ENCODE measurements around the gene CZIB.

CZIB gene

DNA sequence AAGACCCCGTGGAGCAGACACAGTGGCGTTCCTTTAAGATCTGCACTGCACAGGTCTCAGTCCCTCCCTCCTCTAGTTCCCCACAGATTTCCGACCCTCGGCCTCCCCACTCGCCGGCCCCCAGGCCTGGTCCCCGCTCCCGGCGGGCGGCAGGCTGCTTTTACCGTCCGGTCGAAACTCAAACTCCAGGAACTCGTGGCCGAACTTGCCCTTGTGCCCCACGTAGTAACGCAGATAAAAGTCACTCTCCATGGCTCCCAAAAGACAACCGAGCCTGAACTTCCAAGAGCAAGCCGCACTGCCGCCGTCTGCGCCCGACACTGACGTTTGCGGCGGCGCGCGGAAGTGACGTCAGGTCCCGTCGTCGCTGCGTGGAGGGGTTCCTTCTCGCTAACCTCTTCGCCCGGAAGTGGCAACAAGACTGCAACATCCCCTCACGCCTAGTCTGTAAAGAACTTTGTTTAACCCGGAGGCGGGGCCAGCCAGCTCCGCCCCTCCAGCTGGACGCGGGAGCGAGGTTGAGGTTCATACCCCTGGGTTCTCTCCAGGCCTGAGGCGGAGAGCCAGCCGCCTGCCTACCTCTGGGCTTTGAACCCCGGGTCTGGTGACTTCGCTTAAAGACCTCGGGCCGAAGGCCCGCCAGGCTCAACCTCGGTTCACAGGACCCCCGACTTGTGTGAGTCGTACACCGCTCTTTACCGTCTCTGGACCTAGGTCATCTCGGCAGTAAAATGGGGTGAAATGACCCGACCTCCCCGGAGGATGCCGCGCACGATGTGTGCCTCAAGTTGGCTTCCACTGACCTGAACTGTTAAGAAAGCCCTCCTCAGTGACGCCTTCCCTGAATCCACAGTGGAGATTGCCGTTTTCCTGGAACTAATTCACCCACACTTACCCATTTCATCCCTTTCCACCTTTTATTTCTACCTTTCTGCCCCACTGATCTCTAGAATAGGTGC, 18.0 kb upstream of the CZIB start, which contains the start of gene MAGOH:
Gene MAGOH (minus strand): TSS at position 322 of the 959 bp plus-strand sequence. CDS start 70 bp downstream, at position 252.
- H3K27ac ChIP-seq (ENCODE audit: low read depth, low read length, severe bottlenecking): peak within 1 kb of the TSS; percentile 78
- no peaks in the 10 kb centered on the region for H3K4me1 ChIP-seq (ENCODE audit: control insufficient read depth, insufficient read depth, low read length, poor library complexity, severe bottlenecking)
- 4 to 10% methylated on average over 40 to 59 of the region's 64 CpGs for WGBS, 2 experiments (ENCODE audit: insufficient coverage in 2 of 2)
- H3K9me3 ChIP-seq (ENCODE audit: control insufficient read depth, low read length): no peaks in the 10 kb centered on the region
- peaks cover 30% of the 10 kb centered on the region for H3K36me3 ChIP-seq (ENCODE audit: control insufficient read depth, insufficient read depth, low read length)
- peak within 1 kb of the TSS; percentile 99 for H3K4me3 ChIP-seq (ENCODE audit: extremely low read depth, insufficient read depth, low read length, poor library complexity, severe bottlenecking)

DNA sequence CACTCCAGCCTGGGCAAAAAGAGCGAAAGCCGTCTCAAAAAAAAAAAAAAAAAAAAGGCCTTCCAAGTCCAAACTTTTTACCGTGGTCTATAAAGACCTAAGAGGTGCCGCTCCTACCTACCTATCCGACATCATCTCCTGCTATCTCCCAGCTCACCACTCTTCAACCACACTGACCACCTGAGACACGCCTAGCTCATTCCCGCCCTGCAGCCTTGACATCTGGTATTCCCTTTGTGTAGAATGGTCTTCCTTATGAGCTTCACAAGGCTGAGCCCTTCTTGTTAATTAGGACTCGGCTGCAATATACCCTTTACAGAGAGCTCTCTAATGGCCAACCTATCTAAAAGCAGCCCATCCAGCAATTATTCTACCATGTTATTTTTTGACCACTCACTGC, 17.2 kb upstream of the CZIB start:
- WGBS, 2 experiments (ENCODE audit: insufficient coverage in 2 of 2): 32 to 33% methylated on average over 4 to 6 of the region's 8 CpGs
- no peak overlapping the region for H3K27ac ChIP-seq (ENCODE audit: low read depth, low read length, severe bottlenecking)
- H3K9me3 ChIP-seq (ENCODE audit: control insufficient read depth, low read length): no peaks in the 10 kb centered on the region
- H3K4me1 ChIP-seq (ENCODE audit: control insufficient read depth, insufficient read depth, low read length, poor library complexity, severe bottlenecking): no peaks in the 10 kb centered on the region
- peaks cover 37% of the 10 kb centered on the region for H3K36me3 ChIP-seq (ENCODE audit: control insufficient read depth, insufficient read depth, low read length)
- peak overlapping the region; percentile 99 for H3K4me3 ChIP-seq (ENCODE audit: extremely low read depth, insufficient read depth, low read length, poor library complexity, severe bottlenecking)

DNA sequence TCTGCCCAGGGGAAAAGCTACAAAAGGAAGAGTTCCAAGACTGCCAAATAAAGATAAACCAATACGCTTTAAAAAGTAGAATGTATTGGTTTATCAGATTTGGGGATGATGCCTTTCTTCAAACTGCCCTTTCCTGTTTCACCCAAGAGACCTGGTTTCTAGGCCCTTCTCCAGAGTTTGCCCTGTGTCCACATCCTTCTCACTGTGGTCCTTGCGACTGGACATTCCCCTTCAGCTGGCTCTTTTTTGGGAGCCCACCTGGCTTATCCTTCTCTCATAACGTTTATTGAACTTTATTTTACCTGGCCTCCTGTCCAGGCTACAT, 490 bp upstream of the CZIB start:
- peaks cover 3% of the 10 kb centered on the region for H3K4me1 ChIP-seq (ENCODE audit: control insufficient read depth, insufficient read depth, low read length, poor library complexity, severe bottlenecking)
- H3K9me3 ChIP-seq (ENCODE audit: control insufficient read depth, low read length): no peaks in the 10 kb centered on the region
- H3K4me3 ChIP-seq (ENCODE audit: extremely low read depth, insufficient read depth, low read length, poor library complexity, severe bottlenecking): peak overlapping the region; percentile 67
- H3K27ac ChIP-seq (ENCODE audit: low read depth, low read length, severe bottlenecking): peak overlapping the region; percentile 83
- WGBS, 2 experiments (ENCODE audit: insufficient coverage in 2 of 2): 80 to 100% methylated on average over 2 to 3 of the region's 3 CpGs
- H3K36me3 ChIP-seq (ENCODE audit: control insufficient read depth, insufficient read depth, low read length): peaks cover 28% of the 10 kb centered on the region

DNA sequence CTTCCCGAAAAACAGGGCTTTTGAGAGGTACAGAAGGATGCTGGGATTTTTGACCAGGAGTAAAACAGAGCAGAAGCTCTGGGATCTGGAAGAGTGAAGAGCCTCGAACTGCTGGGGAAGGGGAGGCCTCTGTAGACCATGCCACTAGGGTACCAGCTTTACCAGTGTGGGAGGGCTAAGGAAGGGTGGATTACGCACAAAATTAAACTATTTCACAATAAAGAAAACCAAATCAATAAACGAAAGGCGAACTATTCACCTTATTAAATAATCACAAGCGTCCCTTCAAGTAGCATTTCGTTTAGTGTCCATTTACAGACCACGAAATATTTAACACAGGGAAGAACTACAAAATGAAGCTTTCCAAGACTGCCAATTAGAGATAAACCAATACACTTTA, 723 bp downstream of the CZIB start:
- 28 to 34% methylated on average over 7 of the region's 8 CpGs for WGBS, 2 experiments (ENCODE audit: insufficient coverage in 2 of 2)
- H3K27ac ChIP-seq (ENCODE audit: low read depth, low read length, severe bottlenecking): no peak overlapping the region
- no peaks in the 10 kb centered on the region for H3K9me3 ChIP-seq (ENCODE audit: control insufficient read depth, low read length)
- H3K4me3 ChIP-seq (ENCODE audit: extremely low read depth, insufficient read depth, low read length, poor library complexity, severe bottlenecking): peak overlapping the region; percentile 67
- H3K36me3 ChIP-seq (ENCODE audit: control insufficient read depth, insufficient read depth, low read length): peaks cover 36% of the 10 kb centered on the region
- H3K4me1 ChIP-seq (ENCODE audit: control insufficient read depth, insufficient read depth, low read length, poor library complexity, severe bottlenecking): peaks cover 3% of the 10 kb centered on the region

DNA sequence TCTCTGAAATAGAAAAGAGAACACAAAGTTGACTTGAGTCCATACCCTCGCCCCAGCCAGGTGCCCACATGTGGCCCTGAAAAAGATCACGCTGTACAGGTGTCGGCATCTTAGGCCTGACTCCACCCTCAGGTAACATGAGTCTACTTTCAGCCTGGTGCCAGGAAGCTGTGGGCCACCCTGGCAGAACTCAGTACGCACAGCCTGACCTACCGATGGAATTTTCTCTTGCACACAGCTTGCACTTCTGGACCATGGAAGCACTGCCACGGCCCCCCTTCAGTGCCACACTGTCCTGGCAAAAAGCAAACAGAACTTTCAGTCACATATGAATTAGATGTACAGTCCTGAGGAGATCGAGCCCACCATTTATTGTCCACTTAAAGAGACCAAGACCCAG, 2.2 kb downstream of the CZIB start:
- peaks cover 47% of the 10 kb centered on the region for H3K36me3 ChIP-seq (ENCODE audit: control insufficient read depth, insufficient read depth, low read length)
- 90 to 94% methylated on average over 6 to 7 of the region's 7 CpGs for WGBS, 2 experiments (ENCODE audit: insufficient coverage in 2 of 2)
- no peaks in the 10 kb centered on the region for H3K9me3 ChIP-seq (ENCODE audit: control insufficient read depth, low read length)
- H3K4me3 ChIP-seq (ENCODE audit: extremely low read depth, insufficient read depth, low read length, poor library complexity, severe bottlenecking): no peak overlapping the region
- H3K27ac ChIP-seq (ENCODE audit: low read depth, low read length, severe bottlenecking): no peak overlapping the region
- H3K4me1 ChIP-seq (ENCODE audit: control insufficient read depth, insufficient read depth, low read length, poor library complexity, severe bottlenecking): peaks cover 3% of the 10 kb centered on the region

DNA sequence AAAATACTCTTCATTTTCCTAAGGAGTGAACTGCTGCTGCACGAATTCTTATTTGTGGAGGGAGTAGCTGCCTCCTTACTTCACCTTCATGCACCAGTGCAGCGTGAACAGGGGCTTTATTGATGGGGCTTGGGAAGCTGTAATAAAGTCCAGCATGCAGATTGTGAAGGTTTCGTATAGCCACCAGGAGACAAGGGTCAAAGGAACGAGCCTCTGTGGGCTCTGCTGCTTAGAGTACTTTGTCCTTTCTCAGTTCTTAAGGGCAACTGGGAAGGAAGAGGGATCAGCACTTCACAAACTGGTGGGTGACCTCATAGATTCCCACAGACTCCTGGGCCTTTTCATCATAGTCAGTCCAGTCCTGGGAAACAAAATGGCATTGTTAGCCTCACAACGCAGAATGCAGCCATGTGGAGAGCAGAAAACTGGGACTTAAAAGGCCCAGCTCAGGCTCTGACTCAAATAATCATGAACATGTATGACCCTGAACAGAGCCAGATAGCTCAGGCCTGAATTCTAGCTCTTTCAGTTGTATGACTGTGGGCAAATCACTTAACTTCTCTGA, 6.0 kb downstream of the CZIB start:
- WGBS, 2 experiments (ENCODE audit: insufficient coverage in 2 of 2): 86 to 92% methylated on average over 1 to 4 of the region's 5 CpGs
- Histone ChIP-seq H3K9me3 (ENCODE audit: control insufficient read depth, low read length) (no peaks in the 10 kb centered on the region), H3K36me3 (ENCODE audit: control insufficient read depth, insufficient read depth, low read length) (peaks cover 82% of the 10 kb centered on the region), H3K27ac (ENCODE audit: low read depth, low read length, severe bottlenecking) (peak overlapping the region; percentile 29), H3K4me3 (ENCODE audit: extremely low read depth, insufficient read depth, low read length, poor library complexity, severe bottlenecking) (no peak overlapping the region), H3K4me1 (ENCODE audit: control insufficient read depth, insufficient read depth, low read length, poor library complexity, severe bottlenecking) (peaks cover 3% of the 10 kb centered on the region)

DNA sequence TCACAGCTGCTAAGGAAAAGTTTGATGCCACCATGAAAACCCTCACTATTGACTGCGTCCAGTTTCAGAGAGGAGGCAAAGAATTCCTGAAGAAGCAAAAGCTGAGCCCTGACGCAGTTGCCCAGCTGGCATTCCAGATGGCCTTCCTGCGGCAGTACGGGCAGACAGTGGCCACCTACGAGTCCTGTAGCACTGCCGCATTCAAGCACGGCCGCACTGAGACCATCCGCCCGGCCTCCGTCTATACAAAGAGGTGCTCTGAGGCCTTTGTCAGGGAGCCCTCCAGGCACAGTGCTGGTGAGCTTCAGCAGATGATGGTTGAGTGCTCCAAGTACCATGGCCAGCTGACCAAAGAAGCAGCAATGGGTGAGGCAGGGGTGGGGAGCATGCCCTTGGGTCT, 9.5 kb downstream of the CZIB start:
- H3K4me3 ChIP-seq (ENCODE audit: extremely low read depth, insufficient read depth, low read length, poor library complexity, severe bottlenecking): no peak overlapping the region
- no peaks in the 10 kb centered on the region for H3K4me1 ChIP-seq (ENCODE audit: control insufficient read depth, insufficient read depth, low read length, poor library complexity, severe bottlenecking)
- WGBS, 2 experiments (ENCODE audit: insufficient coverage in 2 of 2): 91 to 96% methylated on average over 11 of the region's 11 CpGs
- peaks cover 87% of the 10 kb centered on the region for H3K36me3 ChIP-seq (ENCODE audit: control insufficient read depth, insufficient read depth, low read length)
- H3K9me3 ChIP-seq (ENCODE audit: control insufficient read depth, low read length): peaks cover 13% of the 10 kb centered on the region
- no peak overlapping the region for H3K27ac ChIP-seq (ENCODE audit: low read depth, low read length, severe bottlenecking)

DNA sequence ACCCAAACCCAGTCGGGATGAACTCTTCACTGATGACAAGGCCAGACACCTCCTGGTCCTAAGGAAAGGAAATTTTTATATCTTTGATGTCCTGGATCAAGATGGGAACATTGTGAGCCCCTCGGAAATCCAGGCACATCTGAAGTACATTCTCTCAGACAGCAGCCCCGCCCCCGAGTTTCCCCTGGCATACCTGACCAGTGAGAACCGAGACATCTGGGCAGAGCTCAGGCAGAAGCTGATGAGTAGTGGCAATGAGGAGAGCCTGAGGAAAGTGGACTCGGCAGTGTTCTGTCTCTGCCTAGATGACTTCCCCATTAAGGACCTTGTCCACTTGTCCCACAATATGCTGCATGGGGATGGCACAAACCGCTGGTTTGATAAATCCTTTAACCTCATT, 10.1 kb downstream of the CZIB start:
- Histone ChIP-seq H3K27ac (ENCODE audit: low read depth, low read length, severe bottlenecking) (no peak overlapping the region), H3K4me1 (ENCODE audit: control insufficient read depth, insufficient read depth, low read length, poor library complexity, severe bottlenecking) (no peaks in the 10 kb centered on the region), H3K4me3 (ENCODE audit: extremely low read depth, insufficient read depth, low read length, poor library complexity, severe bottlenecking) (no peak overlapping the region), H3K9me3 (ENCODE audit: control insufficient read depth, low read length) (peaks cover 19% of the 10 kb centered on the region), H3K36me3 (ENCODE audit: control insufficient read depth, insufficient read depth, low read length) (peaks cover 85% of the 10 kb centered on the region)
- WGBS, 2 experiments (ENCODE audit: insufficient coverage in 2 of 2): 100% methylated on average over 6 of the region's 7 CpGs

DNA sequence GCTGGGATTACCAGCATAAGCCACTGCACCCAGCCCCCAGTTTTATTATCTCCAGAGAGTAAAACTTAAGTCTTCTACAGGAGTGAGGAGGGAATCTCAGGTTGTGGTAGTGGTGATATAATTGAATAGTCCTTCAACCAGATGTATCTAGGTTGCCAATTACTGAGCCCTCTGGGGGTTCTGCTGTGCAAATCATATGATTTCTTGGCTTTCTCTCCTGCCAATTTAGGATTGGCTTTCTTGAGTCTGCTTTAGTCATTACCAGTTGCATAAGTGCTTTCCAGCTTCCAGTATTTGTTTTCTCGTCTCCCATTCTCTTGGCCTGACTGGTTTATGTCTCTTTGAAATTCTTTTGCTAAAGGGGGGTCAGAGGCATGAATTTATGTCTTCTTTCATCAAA, 12.7 kb downstream of the CZIB start:
- peaks cover 91% of the 10 kb centered on the region for H3K36me3 ChIP-seq (ENCODE audit: control insufficient read depth, insufficient read depth, low read length)

DNA sequence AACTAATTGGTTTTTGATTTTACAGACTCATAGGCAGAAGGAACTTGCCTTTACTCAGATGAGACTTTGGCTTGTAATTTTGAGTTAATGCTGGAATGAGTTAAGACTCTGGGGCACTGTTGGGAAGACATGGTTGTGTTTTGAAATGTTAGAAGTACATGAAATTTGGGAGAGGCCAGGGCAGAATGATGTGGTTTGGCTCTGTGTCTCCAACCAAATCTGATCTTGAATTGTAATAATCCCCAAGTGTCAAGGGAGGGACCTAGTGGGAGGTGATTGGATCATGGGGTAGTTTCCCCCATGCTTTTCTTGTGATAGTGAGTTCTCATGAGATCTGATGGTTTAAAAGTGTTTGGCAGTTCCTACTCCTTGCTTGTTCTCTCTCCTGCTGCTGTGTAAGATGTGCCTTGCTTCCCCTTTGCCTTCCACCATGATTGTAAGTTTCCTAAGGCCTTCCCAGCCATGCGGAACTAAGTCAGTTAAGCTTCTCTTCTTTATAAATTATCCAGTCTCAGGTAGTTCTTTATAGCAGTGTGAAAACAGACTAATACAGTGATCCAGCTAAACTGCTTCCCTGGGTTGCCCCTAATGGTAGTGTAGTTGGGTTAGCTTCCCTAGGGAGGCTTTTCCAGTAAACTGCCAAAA, 13.6 kb downstream of the CZIB start:
- Histone ChIP-seq H3K27ac (ENCODE audit: low read depth, low read length, severe bottlenecking) (no peak overlapping the region), H3K4me3 (ENCODE audit: extremely low read depth, insufficient read depth, low read length, poor library complexity, severe bottlenecking) (no peak overlapping the region), H3K9me3 (ENCODE audit: control insufficient read depth, low read length) (peaks cover 24% of the 10 kb centered on the region), H3K36me3 (ENCODE audit: control insufficient read depth, insufficient read depth, low read length) (peaks cover 93% of the 10 kb centered on the region), H3K4me1 (ENCODE audit: control insufficient read depth, insufficient read depth, low read length, poor library complexity, severe bottlenecking) (no peaks in the 10 kb centered on the region)
- no CpG with 5 or more reads among the region's 1 CpG for WGBS, 2 experiments (ENCODE audit: insufficient coverage in 2 of 2)

More for the DNA sequence above, 12.7 kb downstream of the CZIB start:
- 100% methylated on average over 1 of the region's 1 CpG; no CpG with 5 or more reads in 1 of the 2 experiments for WGBS, 2 experiments (ENCODE audit: insufficient coverage in 2 of 2)
- no peak overlapping the region for H3K4me3 ChIP-seq (ENCODE audit: extremely low read depth, insufficient read depth, low read length, poor library complexity, severe bottlenecking)
- no peak overlapping the region for H3K27ac ChIP-seq (ENCODE audit: low read depth, low read length, severe bottlenecking)
- peaks cover 24% of the 10 kb centered on the region for H3K9me3 ChIP-seq (ENCODE audit: control insufficient read depth, low read length)
- no peaks in the 10 kb centered on the region for H3K4me1 ChIP-seq (ENCODE audit: control insufficient read depth, insufficient read depth, low read length, poor library complexity, severe bottlenecking)
